Measurements from ENCODE around the gene ACTR8. TPM values are rescaled to one million over a fixed set of nuclear protein-coding genes. Genes with fewer than 3 reads are reported as not detected.

ACTR8 gene
- total RNA-seq, 1 donor from 2014 or later: 39.2 TPM

- Histone ChIP-seq H3K36me3 (ENCODE audit: control insufficient read depth, insufficient read depth, low read length) (no peaks in the 10 kb centered on the region), H3K27me3 (ENCODE audit: control insufficient read depth, insufficient read depth, low read length) (no peaks in the 10 kb centered on the region), H3K4me3 (ENCODE audit: low read depth, low read length) (no peak overlapping the region)
- TF ChIP-seq CTCF (IDR thresholded peaks at IDR 0.05; ENCODE audit: insufficient read depth, low read length, poor library complexity, severe bottlenecking): no peak
- DNase-seq (ENCODE audit: low read depth): no peak
Measured at GRCh38 chr3:53817809-53818208, 64.1 kb downstream of the ACTR8 start.

- H3K27me3 ChIP-seq (ENCODE audit: control insufficient read depth, insufficient read depth, low read length): no peaks in the 10 kb centered on the region
- no peak for TF ChIP-seq CTCF (IDR thresholded peaks at IDR 0.05; ENCODE audit: insufficient read depth, low read length, poor library complexity, severe bottlenecking)
- no peak overlapping the region for H3K4me3 ChIP-seq (ENCODE audit: low read depth, low read length)
- DNase-seq (ENCODE audit: low read depth): no peak
- H3K36me3 ChIP-seq (ENCODE audit: control insufficient read depth, insufficient read depth, low read length): no peaks in the 10 kb centered on the region
Measured at GRCh38 chr3:53817211-53817610, 64.7 kb downstream of the ACTR8 start.

Other genes with a start within 250 kb of the ACTR8 start
- gene CHDH, start 35.7 kb downstream of the ACTR8 start, total RNA-seq: 2.5 and 3.3 TPM in 2 replicates
- 0.04 and 0.27 TPM in 2 replicates for gene IL17RB, start 35.6 kb downstream of the ACTR8 start, total RNA-seq
- gene SELENOK, start 9.7 kb upstream of the ACTR8 start, total RNA-seq: 58.4 and 67.5 TPM in 2 replicates
- 0.17 and 0.55 TPM in 2 replicates for gene CACNA2D3, start 240.4 kb upstream of the ACTR8 start, total RNA-seq